ENCODE data around the gene FAM111A. TPM values are rescaled to one million over a fixed set of nuclear protein-coding genes. Genes with fewer than 3 reads are reported as not detected.
"Not testable (repeated sequence)": the region's sequence is repeated elsewhere in the genome, so short reads cannot be mapped to it uniquely, and the experiment has no call there.

FAM111A gene, protein sequence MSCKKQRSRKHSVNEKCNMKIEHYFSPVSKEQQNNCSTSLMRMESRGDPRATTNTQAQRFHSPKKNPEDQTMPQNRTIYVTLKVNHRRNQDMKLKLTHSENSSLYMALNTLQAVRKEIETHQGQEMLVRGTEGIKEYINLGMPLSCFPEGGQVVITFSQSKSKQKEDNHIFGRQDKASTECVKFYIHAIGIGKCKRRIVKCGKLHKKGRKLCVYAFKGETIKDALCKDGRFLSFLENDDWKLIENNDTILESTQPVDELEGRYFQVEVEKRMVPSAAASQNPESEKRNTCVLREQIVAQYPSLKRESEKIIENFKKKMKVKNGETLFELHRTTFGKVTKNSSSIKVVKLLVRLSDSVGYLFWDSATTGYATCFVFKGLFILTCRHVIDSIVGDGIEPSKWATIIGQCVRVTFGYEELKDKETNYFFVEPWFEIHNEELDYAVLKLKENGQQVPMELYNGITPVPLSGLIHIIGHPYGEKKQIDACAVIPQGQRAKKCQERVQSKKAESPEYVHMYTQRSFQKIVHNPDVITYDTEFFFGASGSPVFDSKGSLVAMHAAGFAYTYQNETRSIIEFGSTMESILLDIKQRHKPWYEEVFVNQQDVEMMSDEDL
- 10 to 100 TPM; 69.7 to 79.6 TPM for total RNA-seq

DNA sequence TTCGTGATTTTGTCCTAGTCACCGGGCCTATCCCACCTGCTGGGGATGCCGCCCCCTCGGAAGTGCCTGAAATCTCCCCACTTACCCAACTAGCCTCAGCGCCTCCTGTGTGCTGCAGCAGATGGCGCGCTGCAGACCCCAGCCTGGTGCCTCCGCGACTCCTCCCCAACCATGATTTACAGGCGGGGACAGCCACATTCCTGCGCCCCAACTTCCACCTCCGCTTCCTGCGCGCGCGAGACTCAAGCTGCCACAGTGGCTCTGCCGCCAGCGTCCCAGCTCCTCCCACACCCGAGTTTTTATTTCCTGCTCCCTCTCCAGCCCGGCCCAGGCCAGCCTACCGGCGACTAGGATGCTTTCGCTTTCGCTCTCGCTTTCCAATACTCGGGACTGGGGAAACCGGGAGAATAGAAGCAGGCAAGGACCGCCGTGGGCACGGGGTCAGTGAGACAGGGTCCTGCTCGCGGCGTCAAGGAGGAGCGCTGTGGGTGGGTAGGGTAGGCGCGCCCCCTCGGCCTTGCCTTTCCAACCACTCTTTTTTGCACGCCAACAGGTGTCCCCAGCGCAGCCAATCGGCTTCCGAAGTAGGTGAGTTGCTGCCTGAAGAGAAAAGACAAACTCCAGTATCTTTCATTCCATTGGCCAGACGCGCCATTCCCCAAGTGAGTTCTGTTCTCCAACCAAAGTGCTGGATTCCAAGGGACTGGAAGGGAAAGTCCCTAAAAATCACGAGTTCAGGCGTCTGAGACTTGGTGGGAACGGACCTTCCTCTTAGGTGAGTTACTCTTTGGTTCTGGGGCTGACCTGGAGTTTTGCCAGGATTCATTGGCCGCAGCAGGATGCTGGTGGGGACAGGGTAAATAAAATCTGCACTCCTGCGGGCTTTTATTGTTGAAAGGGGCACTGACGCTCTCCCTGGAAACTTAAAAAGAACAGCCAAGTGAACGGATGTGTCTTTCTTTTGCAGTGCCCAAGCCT, at the start of gene FAM111A:
TSS of gene FAM111A (plus strand) at position 327 of the 978 bp plus-strand sequence. CDS start 6,017 bp downstream, outside the sequence.
- H3K27me3 Mint-ChIP-seq, result no peaks in the 10 kb centered on the region
- DNase-seq (ENCODE audit: low spot score) (peak; percentile 93), ATAC-seq (peak; percentile 92 to 95)
- H3K4me3 Mint-ChIP-seq, result peak within 1 kb of the TSS; percentile 100
- peaks cover 47 to 49% of the 10 kb centered on the region in 2 donors for H3K4me1 Mint-ChIP-seq (ENCODE audit: low read depth in 2 of 2)
- H3K9me3 Mint-ChIP-seq, result no peaks in the 10 kb centered on the region
- H3K27ac Mint-ChIP-seq, result peak within 1 kb of the TSS; percentile 93 to 94
- H3K36me3 Mint-ChIP-seq, result peaks cover 8% of the 10 kb centered on the region

DNA sequence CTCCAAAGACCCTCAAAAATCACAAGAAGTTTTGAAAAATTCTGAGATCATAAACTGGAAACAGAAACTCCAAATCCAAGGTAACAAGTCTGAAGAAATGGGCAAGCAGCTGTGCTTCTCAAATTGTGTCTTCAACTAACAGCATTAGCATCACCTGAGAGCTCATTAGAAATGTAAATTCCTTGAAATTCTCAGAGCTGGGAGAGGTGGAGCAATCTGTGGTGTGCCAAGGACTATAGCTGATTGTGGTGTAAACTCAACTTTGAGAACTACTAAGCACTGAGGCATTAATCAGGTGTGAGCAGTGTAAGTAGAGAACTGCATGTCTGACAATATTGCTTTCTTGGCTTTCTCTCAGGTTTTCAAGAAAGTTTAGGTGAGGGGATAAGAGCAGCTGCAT, 49.1 kb upstream of the FAM111A start:
- not testable (repeated sequence) for H3K4me3 Mint-ChIP-seq; H3K4me1 Mint-ChIP-seq (ENCODE audit: low read depth in 2 of 2); H3K36me3 Mint-ChIP-seq; DNase-seq (ENCODE audit: low spot score); H3K9me3 Mint-ChIP-seq; H3K27ac Mint-ChIP-seq; ATAC-seq
- peaks cover 16 to 46% of the 10 kb centered on the region in 2 donors for H3K27me3 Mint-ChIP-seq

DNA sequence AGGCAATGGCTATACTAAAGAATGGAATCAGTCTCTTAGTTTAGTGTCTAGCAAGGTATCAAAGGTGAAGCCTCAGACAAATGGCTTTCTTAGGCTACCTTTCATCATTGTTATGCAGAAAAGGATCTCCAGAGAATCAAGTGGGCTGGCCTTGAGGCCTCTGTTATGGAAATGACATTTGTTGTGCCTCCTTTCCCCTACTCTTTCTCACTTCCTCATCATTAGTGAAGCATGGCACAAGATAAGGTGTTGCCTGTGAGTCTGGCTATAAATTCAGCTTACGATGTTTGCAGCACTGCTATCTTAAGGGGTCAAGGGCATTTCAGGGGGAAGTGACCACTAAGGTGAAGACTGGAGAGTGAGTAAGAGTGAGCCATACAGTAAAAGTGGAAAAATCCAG, 47.4 kb upstream of the FAM111A start:
- ATAC-seq; H3K4me3 Mint-ChIP-seq; H3K27ac Mint-ChIP-seq; H3K9me3 Mint-ChIP-seq; H3K4me1 Mint-ChIP-seq (ENCODE audit: low read depth in 2 of 2); H3K36me3 Mint-ChIP-seq; DNase-seq (ENCODE audit: low spot score): not testable (repeated sequence)
- peaks cover 20 to 51% of the 10 kb centered on the region in 2 donors for H3K27me3 Mint-ChIP-seq

DNA sequence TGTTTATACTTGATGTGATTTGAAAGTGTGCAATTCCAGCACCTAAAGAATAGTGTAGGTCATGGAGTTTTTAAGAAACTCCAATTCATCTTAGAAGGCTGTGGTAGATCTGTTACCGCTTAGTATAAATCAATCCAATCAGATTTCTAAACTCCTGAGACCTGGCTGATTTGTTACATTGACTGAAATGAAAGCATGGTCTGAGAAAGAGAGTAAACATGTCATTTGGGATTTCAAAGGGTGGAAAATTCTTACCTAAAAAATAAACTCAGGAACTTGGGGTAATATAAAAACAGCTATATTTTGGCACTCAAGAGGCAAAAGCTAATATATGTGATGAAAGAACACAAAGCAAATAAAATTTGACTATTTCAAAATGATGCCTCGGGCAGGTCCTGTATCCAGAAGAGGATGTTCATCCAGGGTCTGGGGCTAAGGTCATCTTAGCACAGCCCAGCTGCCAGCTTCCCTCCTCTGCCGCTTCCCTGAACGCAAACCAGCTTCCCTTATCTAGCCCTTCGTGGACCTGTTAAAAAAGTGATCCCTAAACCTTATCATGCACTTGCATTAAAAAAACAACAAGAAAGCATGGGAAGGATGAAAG, 46.6 kb upstream of the FAM111A start:
- not testable (repeated sequence) for H3K36me3 Mint-ChIP-seq; H3K9me3 Mint-ChIP-seq; DNase-seq (ENCODE audit: low spot score); H3K27ac Mint-ChIP-seq; H3K4me1 Mint-ChIP-seq (ENCODE audit: low read depth in 2 of 2); ATAC-seq; H3K4me3 Mint-ChIP-seq
- H3K27me3 Mint-ChIP-seq, result peaks cover 21 to 51% of the 10 kb centered on the region in 2 donors

DNA sequence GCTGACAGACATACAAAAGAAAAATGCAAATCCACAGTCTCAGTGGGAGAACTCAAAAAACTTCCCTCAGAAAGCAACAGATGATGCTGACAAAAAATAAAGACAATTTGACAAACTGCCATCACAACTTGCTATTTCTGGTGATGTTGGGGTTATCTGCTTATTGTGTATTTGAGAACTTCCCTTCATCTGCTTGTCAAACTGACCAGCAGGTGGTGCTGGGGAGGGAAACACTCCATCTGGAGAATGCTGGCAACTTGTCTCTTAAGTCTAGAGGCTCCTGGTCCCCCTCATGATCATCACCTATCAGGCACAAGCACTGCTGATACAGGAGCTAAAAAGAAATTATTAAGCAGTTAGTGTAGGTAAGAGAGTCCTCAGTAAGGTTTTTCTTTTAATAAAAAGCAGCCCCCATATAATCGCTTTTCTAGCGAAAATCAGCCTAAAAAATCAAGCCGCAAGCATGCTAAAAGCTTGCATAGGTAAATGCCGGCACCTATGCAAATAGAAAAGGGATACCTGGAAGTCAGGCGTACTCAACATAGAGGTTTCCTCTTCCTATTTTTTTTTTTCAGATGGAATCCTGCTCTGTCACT, 45.4 kb upstream of the FAM111A start:
- Mint-ChIP-seq H3K4me1 (ENCODE audit: low read depth in 2 of 2) (peaks cover 0 to 7% of the 10 kb centered on the region in 2 donors), H3K27ac (no peak overlapping the region), H3K36me3 (no peaks in the 10 kb centered on the region), H3K4me3 (no peak overlapping the region), H3K9me3 (no peaks in the 10 kb centered on the region), H3K27me3 (peaks cover 22 to 45% of the 10 kb centered on the region in 2 donors)
- DNase-seq (ENCODE audit: low spot score), result no peak
- ATAC-seq, result no peak

DNA sequence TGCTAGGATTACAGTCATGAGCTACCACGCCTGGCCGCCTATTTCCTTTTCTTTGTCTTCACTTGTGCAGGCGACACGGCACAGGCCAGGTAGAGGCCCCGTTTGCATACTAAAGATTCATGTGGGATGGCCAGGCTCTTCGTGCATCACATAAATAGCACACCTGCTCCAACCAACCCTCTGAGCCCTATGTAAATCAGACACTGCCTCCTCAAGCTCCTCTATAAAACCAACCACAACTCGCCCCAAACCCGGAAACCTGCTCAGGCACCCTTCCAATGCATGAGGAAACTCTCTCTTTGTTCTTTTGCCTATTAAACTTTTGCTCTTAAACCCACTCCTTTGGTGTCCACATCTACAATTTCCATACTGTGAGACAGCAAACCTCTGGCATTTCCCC, 44.7 kb upstream of the FAM111A start:
- not testable (repeated sequence) for H3K27ac Mint-ChIP-seq; DNase-seq (ENCODE audit: low spot score); H3K4me3 Mint-ChIP-seq; H3K9me3 Mint-ChIP-seq; H3K36me3 Mint-ChIP-seq; ATAC-seq; H3K4me1 Mint-ChIP-seq (ENCODE audit: low read depth in 2 of 2)
- H3K27me3 Mint-ChIP-seq, result peaks cover 21 to 39% of the 10 kb centered on the region in 2 donors

DNA sequence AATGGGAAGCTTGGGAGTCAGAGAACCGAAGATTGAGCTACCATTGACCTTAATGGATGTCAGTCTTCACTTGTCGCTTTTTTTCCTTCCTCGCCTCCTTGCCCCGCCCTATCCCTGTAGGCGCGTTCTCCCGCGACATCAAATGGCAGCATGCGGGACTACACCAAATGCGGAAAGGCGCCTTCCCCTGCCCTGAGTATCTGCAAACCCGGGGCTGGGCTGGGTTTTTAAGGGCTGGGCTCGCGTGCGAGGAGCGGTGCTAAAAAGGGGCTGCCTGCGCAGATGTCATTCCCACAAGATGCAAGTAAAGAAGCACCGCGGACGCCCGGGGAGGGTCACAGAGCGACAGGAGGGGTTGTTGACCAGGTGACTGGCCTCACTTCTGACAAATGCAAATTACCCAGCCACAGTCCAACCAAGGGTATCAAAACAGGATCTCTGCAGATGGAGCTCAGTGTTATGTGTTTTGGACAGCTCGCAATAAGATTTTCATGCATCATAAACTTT, 40.3 kb upstream of the FAM111A start:
- Mint-ChIP-seq H3K4me3 (peak overlapping the region; percentile 58), H3K9me3 (no peaks in the 10 kb centered on the region), H3K27ac (no peak overlapping the region), H3K4me1 (ENCODE audit: low read depth in 2 of 2) (peaks cover 15 to 22% of the 10 kb centered on the region in 2 donors), H3K36me3 (no peaks in the 10 kb centered on the region), H3K27me3 (peaks cover 34 to 35% of the 10 kb centered on the region in 2 donors)
- ATAC-seq, result peak; percentile 41 to 52
- no peak for DNase-seq (ENCODE audit: low spot score)

DNA sequence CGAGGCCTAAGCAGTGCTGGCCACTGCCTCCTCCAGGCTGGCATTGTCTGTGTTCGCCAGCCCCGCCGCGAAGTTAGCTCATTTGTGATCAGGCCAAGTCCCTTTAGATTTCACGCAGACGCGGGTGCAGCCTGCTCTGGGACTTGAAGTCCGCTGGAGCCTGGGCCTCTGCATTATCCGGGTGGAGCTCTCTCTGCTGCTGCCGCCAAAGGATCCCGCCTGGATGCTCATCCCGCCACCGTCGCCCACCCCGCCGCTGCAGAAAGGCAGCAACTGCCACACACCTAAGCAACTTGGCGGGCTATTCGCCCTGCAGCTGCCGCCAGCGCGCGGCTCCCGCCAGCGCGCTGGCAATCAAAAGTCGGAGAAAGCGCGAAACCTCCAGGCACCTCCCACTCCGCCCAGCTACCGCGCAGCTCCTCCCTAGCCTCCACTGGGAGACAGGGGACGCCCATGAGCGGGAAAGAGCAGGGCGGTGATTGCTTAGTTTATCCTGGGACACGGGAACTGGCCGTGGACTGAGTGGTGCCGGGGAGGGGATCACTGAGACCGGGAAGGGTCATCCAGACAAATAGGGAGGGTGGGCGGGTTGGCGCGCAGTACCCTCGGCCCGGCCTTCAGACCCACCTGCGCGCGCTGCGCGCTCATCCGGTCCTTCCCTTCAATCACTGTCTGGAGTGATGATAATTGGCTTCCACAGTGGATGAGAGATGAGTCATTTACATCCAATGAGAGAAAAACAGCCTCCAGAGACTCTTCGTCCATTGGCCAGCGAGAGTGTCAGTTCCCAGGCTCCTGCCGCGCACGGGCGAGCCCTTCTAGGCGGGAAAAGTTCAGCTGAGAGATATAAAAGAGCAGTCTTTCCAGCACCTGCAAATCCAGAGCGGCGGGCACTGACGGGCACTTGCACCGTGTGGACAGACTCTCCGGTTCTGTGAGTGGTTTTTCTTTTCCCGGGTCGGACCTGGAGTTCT, 36.0 kb upstream of the FAM111A start, which contains the start of gene FAM111B:
TSS of gene FAM111B (plus strand) at position 875 of the 974 bp plus-strand sequence. CDS start 2,389 bp downstream, outside the sequence.
- Mint-ChIP-seq H3K27ac (peak within 1 kb of the TSS; percentile 53 to 75), H3K9me3 (no peaks in the 10 kb centered on the region), H3K36me3 (no peaks in the 10 kb centered on the region), H3K27me3 (peaks cover 0 to 18% of the 10 kb centered on the region in 2 donors), H3K4me3 (peak within 1 kb of the TSS; percentile 90), H3K4me1 (ENCODE audit: low read depth in 2 of 2) (peaks cover 24 to 27% of the 10 kb centered on the region in 2 donors)
- DNase-seq (ENCODE audit: low spot score), result peak; percentile 75
- ATAC-seq, result peak; percentile 93 to 94

DNA sequence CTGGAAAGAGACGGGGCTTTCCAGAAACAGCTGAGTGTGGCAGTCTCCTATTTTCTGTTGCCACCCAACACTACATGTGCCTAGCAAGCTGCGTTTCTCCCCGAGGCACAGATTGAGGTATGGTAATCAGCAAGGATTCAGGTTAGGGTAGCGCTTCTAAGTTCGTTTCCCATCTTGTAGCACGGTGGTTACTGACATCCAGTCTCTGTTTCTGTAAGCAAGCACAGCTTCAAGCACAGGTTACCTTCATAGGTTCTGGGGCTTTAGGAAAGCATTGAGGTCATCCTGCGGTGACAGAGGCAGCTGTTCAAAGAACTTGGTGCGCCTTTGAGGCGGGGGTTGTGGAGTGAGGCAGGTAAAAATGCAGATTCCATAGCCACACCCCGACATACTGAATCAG, 34.9 kb upstream of the FAM111A start:
- DNase-seq (ENCODE audit: low spot score); ATAC-seq; H3K9me3 Mint-ChIP-seq; H3K36me3 Mint-ChIP-seq: not testable (repeated sequence)
- H3K4me3 Mint-ChIP-seq, result peak overlapping the region; percentile 90
- peaks cover 18 to 27% of the 10 kb centered on the region in 2 donors for H3K4me1 Mint-ChIP-seq (ENCODE audit: low read depth in 2 of 2)
- H3K27me3 Mint-ChIP-seq, result peaks cover 0 to 13% of the 10 kb centered on the region in 2 donors
- H3K27ac Mint-ChIP-seq, result peak overlapping the region; percentile 53 to 75

DNA sequence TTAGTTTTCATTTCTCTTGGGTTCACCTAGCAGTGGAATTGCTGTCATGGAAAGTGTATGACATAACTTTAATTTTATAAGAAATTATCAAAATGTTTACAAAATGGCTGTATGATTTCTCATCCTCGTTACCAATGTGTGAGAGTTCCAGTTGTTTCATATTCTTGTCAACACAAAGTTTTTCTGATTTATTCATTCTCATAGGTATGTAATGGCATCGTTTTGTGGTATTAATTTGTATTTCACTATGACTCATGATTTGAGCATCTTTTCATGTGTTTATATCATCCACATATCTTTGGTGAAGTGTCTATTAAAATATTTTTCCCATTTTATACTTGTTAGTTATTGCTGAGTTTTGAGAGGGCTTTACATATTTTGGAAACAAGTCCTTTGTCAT, 30.2 kb upstream of the FAM111A start:
- no peaks in the 10 kb centered on the region for H3K27me3 Mint-ChIP-seq
- no peak for ATAC-seq
- no peaks in the 10 kb centered on the region for H3K9me3 Mint-ChIP-seq
- DNase-seq (ENCODE audit: low spot score), result no peak
- H3K4me1 Mint-ChIP-seq (ENCODE audit: low read depth in 2 of 2), result peaks cover 2 to 9% of the 10 kb centered on the region in 2 donors
- no peak overlapping the region for H3K27ac Mint-ChIP-seq
- no peak overlapping the region for H3K4me3 Mint-ChIP-seq
- peaks cover 23% of the 10 kb centered on the region for H3K36me3 Mint-ChIP-seq

DNA sequence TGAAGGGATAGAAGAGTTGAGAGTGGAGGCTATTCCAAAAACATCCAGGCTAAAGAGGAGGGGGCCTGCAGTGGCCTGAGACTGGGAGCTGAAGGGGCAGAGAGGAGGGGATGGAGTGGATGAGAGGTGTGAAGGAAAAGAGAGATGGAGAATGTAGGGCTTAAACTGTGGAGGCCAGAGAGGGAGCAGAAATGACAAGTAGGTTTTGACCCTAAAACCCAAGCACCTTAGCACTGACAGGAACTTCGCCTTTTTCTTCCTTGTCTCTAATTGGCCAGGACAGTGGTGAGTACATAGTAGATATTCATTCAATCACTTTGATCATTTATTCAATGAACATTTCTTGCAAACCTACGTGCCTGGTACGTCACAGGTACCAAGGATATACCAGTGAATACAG, 28.3 kb upstream of the FAM111A start:
- Mint-ChIP-seq H3K27ac (no peak overlapping the region), H3K4me3 (no peak overlapping the region), H3K4me1 (ENCODE audit: low read depth in 2 of 2) (no peaks in the 10 kb centered on the region)

DNA sequence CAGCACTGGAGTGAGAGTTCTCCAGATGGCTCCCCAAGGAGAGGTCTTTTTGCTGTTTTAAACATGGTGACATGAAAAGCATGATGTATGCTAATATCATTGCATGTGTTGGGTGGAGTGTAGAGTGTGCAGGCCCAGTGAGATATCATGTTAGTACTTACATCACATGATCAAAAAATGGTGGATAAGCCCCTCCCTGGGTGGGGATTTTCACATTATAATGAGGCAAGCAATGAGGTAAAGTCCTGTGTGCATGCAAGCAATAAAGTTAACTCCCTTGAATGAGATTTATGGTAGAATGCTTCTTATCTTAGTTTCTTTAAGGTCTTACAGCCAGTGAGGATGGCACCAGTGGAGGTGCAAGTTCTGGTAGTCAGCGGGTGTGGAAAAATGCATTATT, 27.1 kb upstream of the FAM111A start:
- no peaks in the 10 kb centered on the region for H3K9me3 Mint-ChIP-seq
- H3K4me1 Mint-ChIP-seq (ENCODE audit: low read depth in 2 of 2), result no peaks in the 10 kb centered on the region
- H3K36me3 Mint-ChIP-seq, result peaks cover 41% of the 10 kb centered on the region
- H3K27me3 Mint-ChIP-seq, result no peaks in the 10 kb centered on the region
- no peak for ATAC-seq
- H3K4me3 Mint-ChIP-seq, result no peak overlapping the region
- no peak for DNase-seq (ENCODE audit: low spot score)
- no peak overlapping the region for H3K27ac Mint-ChIP-seq

More for the DNA sequence above, 28.3 kb upstream of the FAM111A start:
- DNase-seq (ENCODE audit: low spot score), result no peak
- Mint-ChIP-seq H3K27me3 (no peaks in the 10 kb centered on the region), H3K9me3 (no peaks in the 10 kb centered on the region), H3K36me3 (peaks cover 41% of the 10 kb centered on the region)
- ATAC-seq, result no peak
